Upper lobe of left lung (tissue), 6 donors: Measurements from ENCODE around the gene ARRB1. TPM values are rescaled to one million over a fixed set of nuclear protein-coding genes. Genes with fewer than 3 reads are reported as not detected.

Experiments used
- ATAC-seq, 2 donors: fragments of 200-7000 bp; cut with Tn5 transposase; one replicate each; pipeline ENCODE4 v1.9.1; 2022; ENCODE audit warnings: mild to moderate bottlenecking in 2 of 2, moderate library complexity in 2 of 2; ENCODE audit not compliant: low FRiP score in 2 of 2
- DNase-seq, 2 donors: peaks; one replicate each; pipeline ENCODE4 v3.0.0-alpha.2; 2019 to 2020
- H3K27ac ChIP-seq, 4 donors: fragments of 200-600 bp; sonication (generic); one replicate each; pipeline ENCODE4 v1.5.1; 2016 to 2019
- H3K27me3 ChIP-seq, 4 donors: fragments of 200-600 bp; sonication (generic); one replicate each; pipeline ENCODE4 v1.5.1; 2017 to 2019
- H3K36me3 ChIP-seq, 4 donors: fragments of 200-600 bp; sonication (generic); one replicate each; pipeline ENCODE4 v1.5.1; 2016 to 2019
- H3K4me1 ChIP-seq, 4 donors: fragments of 200-600 bp; sonication (generic); one replicate each; pipeline ENCODE4 v1.5.1; 2018 to 2019
- H3K4me3 ChIP-seq, 4 donors: fragments of 200-600 bp; sonication (generic); one replicate each; pipeline ENCODE4 v1.5.1; 2017 to 2019; ENCODE audit warnings: mild to moderate bottlenecking in 2 of 4, moderate library complexity in 1 of 4
- H3K9me3 ChIP-seq, 4 donors: fragments of 200-600 bp; sonication (generic); one replicate each; pipeline ENCODE4 v1.5.1; 2018 to 2019
- EP300 ChIP-seq, 4 donors: sonication (generic); formaldehyde crosslinking; IDR thresholded peaks; one replicate each; pipeline ENCODE4 v1.5.1; 2017; ENCODE audit warnings: antibody characterized with exemption in 4 of 4, control low read depth in 2 of 4
- POLR2A ChIP-seq, 4 donors: fragments of 450-650 bp; IDR thresholded peaks; one replicate each; pipeline ENCODE4 v1.5.1; 2016 to 2017; ENCODE audit warnings: antibody characterized with exemption in 4 of 4, mild to moderate bottlenecking in 2 of 4
- POLR2AphosphoS5 ChIP-seq, 2 donors: sonication (generic); formaldehyde crosslinking; IDR thresholded peaks; one replicate each; pipeline ENCODE4 v1.5.1; 2017; ENCODE audit warnings: antibody characterized with exemption in 2 of 2
- WGBS, 2 donors: methylation state at CpG; one replicate each; pipeline ENCODE4 v1.1.5; 2017 to 2018; 5-methylcytosine and 5-hydroxymethylcytosine counted together
- total RNA-seq, 6 donors: library from RNA; depleted of rRNA in 4 of 6; stranded (reverse); fragments of >200 nt in 4 of 6; gene quantifications; one replicate each; pipeline versions ENCODE4 v1.1.0 to v1.2.1, GENCODE V29; 2016 to 2021
- TF ChIP-seq, protein P1 (sequence below), 6 experiments: fragments of 450-650 bp in 4 of 6; fragments of 200-600 bp in 2 of 6; sonication (generic) in 2 of 6; IDR thresholded peaks; one replicate each; pipeline ENCODE4 v1.5.1; 2016 to 2019; ENCODE audit warnings: antibody characterized with exemption in 6 of 6
- donor health status: DM: no; HTN: no; CAD: no; lungs with moderate emphysema.
- donor health status: DM: no; HTN: yes; CAD: no; lungs with severe emphysema.

ARRB1 gene
- total RNA-seq, 6 donors from 2014 or later, result 119 to 235 (median 170) TPM

GRCh38 chr11:75289919-75290318, 61.5 kb downstream of the ARRB1 start:
- no peaks in the 10 kb centered on the region for H3K27me3 ChIP-seq
- peaks cover 7 to 53% (median 41%) of the 10 kb centered on the region in 4 donors for H3K36me3 ChIP-seq
- H3K9me3 ChIP-seq, result no peaks in the 10 kb centered on the region
- TF ChIP-seq EP300 (IDR thresholded peaks at IDR 0.05) (no peak), POLR2AphosphoS5 (IDR thresholded peaks at IDR 0.05) (no peak), POLR2A (IDR thresholded peaks at IDR 0.05) (no peak)
- TF ChIP-seq, protein P1, sequence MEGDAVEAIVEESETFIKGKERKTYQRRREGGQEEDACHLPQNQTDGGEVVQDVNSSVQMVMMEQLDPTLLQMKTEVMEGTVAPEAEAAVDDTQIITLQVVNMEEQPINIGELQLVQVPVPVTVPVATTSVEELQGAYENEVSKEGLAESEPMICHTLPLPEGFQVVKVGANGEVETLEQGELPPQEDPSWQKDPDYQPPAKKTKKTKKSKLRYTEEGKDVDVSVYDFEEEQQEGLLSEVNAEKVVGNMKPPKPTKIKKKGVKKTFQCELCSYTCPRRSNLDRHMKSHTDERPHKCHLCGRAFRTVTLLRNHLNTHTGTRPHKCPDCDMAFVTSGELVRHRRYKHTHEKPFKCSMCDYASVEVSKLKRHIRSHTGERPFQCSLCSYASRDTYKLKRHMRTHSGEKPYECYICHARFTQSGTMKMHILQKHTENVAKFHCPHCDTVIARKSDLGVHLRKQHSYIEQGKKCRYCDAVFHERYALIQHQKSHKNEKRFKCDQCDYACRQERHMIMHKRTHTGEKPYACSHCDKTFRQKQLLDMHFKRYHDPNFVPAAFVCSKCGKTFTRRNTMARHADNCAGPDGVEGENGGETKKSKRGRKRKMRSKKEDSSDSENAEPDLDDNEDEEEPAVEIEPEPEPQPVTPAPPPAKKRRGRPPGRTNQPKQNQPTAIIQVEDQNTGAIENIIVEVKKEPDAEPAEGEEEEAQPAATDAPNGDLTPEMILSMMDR (IDR thresholded peaks at IDR 0.05), result no peak
- peaks cover 0 to 48% (median 28%) of the 10 kb centered on the region in 4 donors for H3K4me1 ChIP-seq
- DNase-seq (no peak), ATAC-seq (no peak)
- WGBS, 2 donors, result 86 to 91% methylated on average over 11 to 12 of the region's 12 CpGs
- H3K4me3 ChIP-seq, result no peak overlapping the region
- H3K27ac ChIP-seq, result peak overlapping the region in 1 of 4 donors; percentile 5

DNA sequence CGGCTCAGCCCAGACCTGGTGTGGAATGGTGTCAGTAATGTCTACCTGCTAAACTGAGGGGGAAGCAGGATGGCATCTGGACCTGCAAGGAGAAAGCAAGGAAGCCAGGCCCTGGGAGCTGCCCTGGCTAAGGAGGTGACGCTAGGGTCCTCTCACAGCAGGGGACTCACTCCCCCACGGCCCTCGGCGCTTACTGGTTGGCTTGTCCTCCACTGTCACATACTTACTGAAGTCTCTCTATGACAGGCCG, 62.0 kb downstream of the ARRB1 start:
- H3K4me1 ChIP-seq, result peaks cover 0 to 48% (median 28%) of the 10 kb centered on the region in 4 donors
- no peaks in the 10 kb centered on the region for H3K27me3 ChIP-seq
- H3K36me3 ChIP-seq, result peaks cover 7 to 58% (median 43%) of the 10 kb centered on the region in 4 donors
- TF ChIP-seq POLR2AphosphoS5 (IDR thresholded peaks at IDR 0.05) (no peak), EP300 (IDR thresholded peaks at IDR 0.05) (no peak), POLR2A (IDR thresholded peaks at IDR 0.05) (no peak)
- TF ChIP-seq, protein P1 (IDR thresholded peaks at IDR 0.05), result no peak
- H3K9me3 ChIP-seq, result no peaks in the 10 kb centered on the region
- ATAC-seq (no peak), DNase-seq (no peak)
- H3K4me3 ChIP-seq, result no peak overlapping the region
- 59 to 77% methylated on average over 5 to 6 of the region's 6 CpGs for WGBS, 2 donors
- peak overlapping the region in 1 of 4 donors; percentile 5 for H3K27ac ChIP-seq

DNA sequence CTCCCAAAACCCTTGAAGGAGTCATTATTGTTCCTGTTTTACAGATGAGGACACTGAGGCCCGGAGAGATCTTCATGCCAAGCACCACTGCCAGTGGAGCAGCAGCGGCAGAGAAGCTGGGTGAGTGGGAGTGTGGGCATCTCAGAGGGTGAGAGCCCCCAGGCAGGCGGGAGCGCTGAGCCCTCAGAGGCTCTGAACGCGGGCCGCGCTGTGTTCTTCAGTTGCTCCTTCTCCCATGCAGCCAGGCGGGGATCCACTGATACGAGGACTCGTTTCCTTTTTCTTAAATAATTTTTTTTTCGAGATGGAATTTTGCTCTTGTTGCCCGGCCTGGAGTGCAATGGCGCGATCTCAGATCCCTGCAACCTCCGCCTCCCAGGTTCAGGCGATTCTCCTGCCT, 63.9 kb downstream of the ARRB1 start:
- Histone ChIP-seq H3K4me1 (peaks cover 0 to 38% (median 17%) of the 10 kb centered on the region in 4 donors), H3K27ac (peak overlapping the region in 1 of 4 donors; percentile 48), H3K36me3 (peaks cover 17 to 76% (median 60%) of the 10 kb centered on the region in 4 donors), H3K27me3 (no peaks in the 10 kb centered on the region), H3K9me3 (no peaks in the 10 kb centered on the region), H3K4me3 (no peak overlapping the region)
- 94 to 96% methylated on average over 17 of the region's 17 CpGs for WGBS, 2 donors
- ATAC-seq (no peak), DNase-seq (no peak)
- TF ChIP-seq EP300 (IDR thresholded peaks at IDR 0.05) (no peak), POLR2A (IDR thresholded peaks at IDR 0.05) (no peak), POLR2AphosphoS5 (IDR thresholded peaks at IDR 0.05) (no peak)
- TF ChIP-seq, protein P1 (IDR thresholded peaks at IDR 0.05), result no peak

DNA sequence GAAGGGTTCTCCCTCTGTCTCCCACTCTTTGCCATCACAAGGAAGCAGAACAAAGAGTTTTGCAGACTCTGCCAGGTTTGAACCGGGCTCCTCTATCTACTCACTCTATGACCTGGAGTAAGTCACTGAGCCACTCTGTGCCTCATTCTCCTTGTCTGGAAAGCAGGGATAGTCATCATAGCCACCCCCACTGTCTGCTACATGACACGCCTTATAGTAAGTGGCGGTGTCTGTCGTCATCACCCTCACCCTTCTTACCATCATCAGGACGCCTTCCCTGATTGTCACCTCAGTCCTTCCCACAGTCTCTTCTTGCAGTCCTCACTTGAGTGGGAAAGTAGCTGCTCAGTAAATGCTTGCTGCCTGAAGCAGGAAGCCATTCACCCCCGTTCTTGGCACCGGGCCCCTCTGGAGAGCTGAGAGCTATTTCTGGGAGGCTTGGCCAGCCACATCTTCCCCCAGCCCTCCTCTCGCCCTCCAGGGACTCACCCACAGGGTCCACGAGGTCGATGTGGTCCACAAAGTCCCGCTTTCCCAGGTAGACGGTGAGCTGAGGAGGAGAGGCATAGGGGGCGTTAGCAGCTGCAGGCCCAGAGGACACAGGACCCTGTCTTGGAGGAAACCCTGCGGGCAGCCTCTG, 64.5 kb downstream of the ARRB1 start:
- H3K4me1 ChIP-seq, result peaks cover 0 to 34% (median 12%) of the 10 kb centered on the region in 4 donors
- WGBS, 2 donors, result 67 to 69% methylated on average over 12 to 14 of the region's 14 CpGs
- H3K9me3 ChIP-seq, result no peaks in the 10 kb centered on the region
- no peaks in the 10 kb centered on the region for H3K27me3 ChIP-seq
- ATAC-seq (no peak), DNase-seq (no peak)
- H3K36me3 ChIP-seq, result peaks cover 21 to 83% (median 65%) of the 10 kb centered on the region in 4 donors
- peak overlapping the region in 1 of 4 donors; percentile 48 for H3K27ac ChIP-seq
- no peak overlapping the region for H3K4me3 ChIP-seq
- TF ChIP-seq EP300 (IDR thresholded peaks at IDR 0.05), result no peak
- TF ChIP-seq POLR2AphosphoS5 (IDR thresholded peaks at IDR 0.05), result no peak
- TF ChIP-seq POLR2A (IDR thresholded peaks at IDR 0.05), result no peak
- TF ChIP-seq, protein P1 (IDR thresholded peaks at IDR 0.05), result no peak
